Parathyroid adenoma (tissue), 2 donors: ENCODE measurements around the gene ZNF223.

Experiments
- H2AFZ ChIP-seq: fragments of 300-600 bp; sonication (generic); one replicate; pipeline ENCODE4 v1.7.0; 2017; ENCODE audit warnings: antibody characterized with exemption, mild to moderate bottlenecking
- H3K27ac ChIP-seq: fragments of 300-600 bp; sonication (generic); one replicate; pipeline ENCODE4 v1.7.0; 2017
- H3K27me3 ChIP-seq: fragments of 300-600 bp; sonication (generic); one replicate; pipeline ENCODE4 v1.7.0; 2017; ENCODE audit warnings: low read length; ENCODE audit not compliant: control insufficient read depth, insufficient read depth
- H3K36me3 ChIP-seq: fragments of 300-600 bp; sonication (generic); one replicate; pipeline ENCODE4 v1.7.0; 2017; ENCODE audit warnings: low read length; ENCODE audit not compliant: control insufficient read depth, insufficient read depth
- H3K4me1 ChIP-seq: fragments of 300-600 bp; sonication (generic); one replicate; pipeline ENCODE4 v1.7.0; 2017; ENCODE audit warnings: control low read depth
- H3K4me2 ChIP-seq: fragments of 300-600 bp; sonication (generic); one replicate; pipeline ENCODE4 v1.7.0; 2017; ENCODE audit warnings: low read length
- H3K4me3 ChIP-seq: fragments of 300-600 bp; sonication (generic); one replicate; pipeline ENCODE4 v1.7.0; 2017; ENCODE audit warnings: low read depth, low read length
- H3K79me2 ChIP-seq: fragments of 300-600 bp; sonication (generic); one replicate; pipeline ENCODE4 v1.7.0; 2017; ENCODE audit warnings: control low read depth
- H3K9ac ChIP-seq: fragments of 300-600 bp; sonication (generic); one replicate; pipeline ENCODE4 v1.7.0; 2017; ENCODE audit warnings: mild to moderate bottlenecking
- H3K9me3 ChIP-seq: fragments of 300-600 bp; sonication (generic); one replicate; pipeline ENCODE4 v1.7.0; 2017; ENCODE audit warnings: low read length; ENCODE audit not compliant: control insufficient read depth
- CTCF ChIP-seq: fragments of 300-600 bp; sonication (generic); IDR thresholded peaks from one replicate; pipeline ENCODE4 v1.7.0; 2017; ENCODE audit warnings: antibody characterized with exemption, mild to moderate bottlenecking
- donor health status: primary hyperparathyroidism.

The ZNF223 gene

GRCh38 chr19:44042147-44042546, 9.7 kb upstream of the ZNF223 start:
- Histone ChIP-seq H3K4me1 (no peaks in the 10 kb centered on the region), H3K9me3 (no peaks in the 10 kb centered on the region), H3K27ac (no peak overlapping the region), H3K4me3 (no peak overlapping the region), H2AFZ (no peak overlapping the region), H3K79me2 (no peaks in the 10 kb centered on the region), H3K36me3 (no peaks in the 10 kb centered on the region), H3K9ac (no peak overlapping the region), H3K27me3 (no peaks in the 10 kb centered on the region), H3K4me2 (no peak overlapping the region)
- TF ChIP-seq CTCF, result no peak

GRCh38 chr19:44050740-44051649, 841 bp upstream of the ZNF223 start:
- no peaks in the 10 kb centered on the region for H3K9me3 ChIP-seq
- H2AFZ ChIP-seq, result peak overlapping the region; percentile 87
- H3K27me3 ChIP-seq, result no peaks in the 10 kb centered on the region
- no peak overlapping the region for H3K9ac ChIP-seq
- TF ChIP-seq CTCF, result no peak
- peaks cover 9% of the 10 kb centered on the region for H3K79me2 ChIP-seq
- peak overlapping the region; percentile 80 for H3K4me2 ChIP-seq
- H3K36me3 ChIP-seq, result no peaks in the 10 kb centered on the region
- H3K4me3 ChIP-seq, result peak overlapping the region; percentile 79
- H3K4me1 ChIP-seq, result peaks cover 8% of the 10 kb centered on the region
- peak overlapping the region; percentile 84 for H3K27ac ChIP-seq

GRCh38 chr19:44055870-44056269, 4.0 kb downstream of the ZNF223 start:
- peaks cover 8% of the 10 kb centered on the region for H3K4me1 ChIP-seq
- no peak overlapping the region for H3K4me2 ChIP-seq
- no peak for TF ChIP-seq CTCF
- no peaks in the 10 kb centered on the region for H3K9me3 ChIP-seq
- H3K36me3 ChIP-seq, result no peaks in the 10 kb centered on the region
- no peak overlapping the region for H3K4me3 ChIP-seq
- peaks cover 9% of the 10 kb centered on the region for H3K79me2 ChIP-seq
- H3K27me3 ChIP-seq, result no peaks in the 10 kb centered on the region
- H2AFZ ChIP-seq, result no peak overlapping the region
- no peak overlapping the region for H3K9ac ChIP-seq
- H3K27ac ChIP-seq, result no peak overlapping the region

- no peak overlapping the region for H3K9ac ChIP-seq
- H3K4me3 ChIP-seq, result no peak overlapping the region
- TF ChIP-seq CTCF, result no peak
- H3K27ac ChIP-seq, result no peak overlapping the region
- H3K27me3 ChIP-seq, result no peaks in the 10 kb centered on the region
- H3K4me2 ChIP-seq, result no peak overlapping the region
- H3K4me1 ChIP-seq, result no peaks in the 10 kb centered on the region
- no peaks in the 10 kb centered on the region for H3K79me2 ChIP-seq
- H3K9me3 ChIP-seq, result no peaks in the 10 kb centered on the region
- H3K36me3 ChIP-seq, result no peaks in the 10 kb centered on the region
- no peak overlapping the region for H2AFZ ChIP-seq
Measured at GRCh38 chr19:44059229-44059628, 7.4 kb downstream of the ZNF223 start.

- H3K9me3 ChIP-seq, result no peaks in the 10 kb centered on the region
- no peak for TF ChIP-seq CTCF
Measured at GRCh38 chr19:44061038-44061437, 9.2 kb downstream of the ZNF223 start.

More at GRCh38 chr19:44061038-44061437, 9.2 kb downstream of the ZNF223 start:
- H3K27ac ChIP-seq, result no peak overlapping the region
- H3K4me2 ChIP-seq, result no peak overlapping the region
- H2AFZ ChIP-seq, result no peak overlapping the region
- no peaks in the 10 kb centered on the region for H3K36me3 ChIP-seq
- H3K9ac ChIP-seq, result no peak overlapping the region
- no peaks in the 10 kb centered on the region for H3K4me1 ChIP-seq
- no peak overlapping the region for H3K4me3 ChIP-seq
- no peaks in the 10 kb centered on the region for H3K27me3 ChIP-seq
- H3K79me2 ChIP-seq, result no peaks in the 10 kb centered on the region
